ENCODE data around the gene OR8G1. TPM values are rescaled to one million over a fixed set of nuclear protein-coding genes. Genes with fewer than 3 reads are reported as not detected.

The OR8G1 gene
- total and polyA plus RNA-seq, 2 donors (not counting 1 experiment from before 2014, with no cell fraction given) = not detected

DNA sequence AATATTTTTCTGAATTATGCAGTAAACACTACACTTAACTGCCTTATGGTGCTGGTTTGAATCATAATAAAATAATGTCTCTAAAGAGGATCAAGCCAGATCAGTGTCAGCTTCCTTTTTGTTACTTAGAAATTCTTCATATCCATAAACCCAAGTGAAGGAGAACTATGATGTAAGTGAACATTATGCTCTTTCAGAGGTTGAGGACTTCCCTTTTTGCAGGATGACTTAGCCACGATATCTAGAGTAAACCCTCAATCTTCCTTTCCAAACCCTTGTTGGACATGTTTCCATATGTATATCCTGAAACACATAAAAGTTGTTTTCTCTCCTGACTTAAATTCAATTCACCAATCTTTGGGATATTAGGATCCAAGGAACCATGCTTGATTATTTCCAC, 53.8 kb downstream of the OR8G1 start:
- H3K27ac ChIP-seq (ENCODE audit: low read length in 2 of 2) = no peak overlapping the region
- no peaks in the 10 kb centered on the region for H3K27me3 ChIP-seq (replicated peaks in 1 of 4; ENCODE audit: control extremely low read depth in 1 of 4, control insufficient read depth in 3 of 4, insufficient read depth in 4 of 4, low read length in 3 of 4)
- no peak for TF ChIP-seq EZH2 (IDR thresholded peaks at IDR 0.05; ENCODE audit: borderline replicate concordance, insufficient read depth, low read depth, low read length, poor library complexity, severe bottlenecking)
- Mint-ChIP-seq H3K4me3 (no peak overlapping the region), H3K4me1 (no peaks in the 10 kb centered on the region), H3K27ac (no peak overlapping the region), H3K9me3 (ENCODE audit: insufficient read depth) (peaks cover 4% of the 10 kb centered on the region), H3K27me3 (peaks cover 8% of the 10 kb centered on the region)
- no peaks in the 10 kb centered on the region for H3K79me2 ChIP-seq (ENCODE audit: control insufficient read depth, insufficient read depth, low read length)
- no peak overlapping the region for H2AFZ ChIP-seq (ENCODE audit: insufficient read depth, low read depth, low read length, poor library complexity, severe bottlenecking)
- H3K4me2 ChIP-seq (replicated peaks; ENCODE audit: low read depth, low read length, poor library complexity, severe bottlenecking) = no peak overlapping the region
- ChIA-PET CTCF (no interaction called here), POLR2A (no interaction called here)
- no CpG with 5 or more reads among the region's 1 CpG for WGBS (ENCODE audit: insufficient coverage)
- no peak for ATAC-seq (ENCODE audit: low read depth)
- H3K4me3 ChIP-seq (ENCODE audit: control extremely low read depth in 1 of 5, extremely low read depth in 1 of 5, insufficient read depth in 1 of 5, low read depth in 2 of 5, low read length in 4 of 5) = no peak overlapping the region
- H3K4me1 ChIP-seq (ENCODE audit: control insufficient read depth in 2 of 2, insufficient read depth in 2 of 2, low read length in 2 of 2) = no peaks in the 10 kb centered on the region
- H4K20me1 ChIP-seq (ENCODE audit: control insufficient read depth, insufficient read depth, low read length, poor library complexity, severe bottlenecking) = no peaks in the 10 kb centered on the region
- intact Hi-C loops (cut with micrococcal nuclease) = no loop called here
- H3K36me3 ChIP-seq (replicated peaks in 1 of 2; ENCODE audit: control extremely low read depth in 1 of 2, control insufficient read depth in 1 of 2, extremely low read depth in 1 of 2, insufficient read depth in 2 of 2, low read length in 1 of 2) = no peaks in the 10 kb centered on the region
- H3K9me3 ChIP-seq (ENCODE audit: control extremely low read depth in 1 of 3, control insufficient read depth in 2 of 3, insufficient read depth in 1 of 3, low read length in 2 of 3) = no peaks in the 10 kb centered on the region
- no peak overlapping the region for H3K9ac ChIP-seq (ENCODE audit: low read length)
- no peak for DNase-seq

DNA sequence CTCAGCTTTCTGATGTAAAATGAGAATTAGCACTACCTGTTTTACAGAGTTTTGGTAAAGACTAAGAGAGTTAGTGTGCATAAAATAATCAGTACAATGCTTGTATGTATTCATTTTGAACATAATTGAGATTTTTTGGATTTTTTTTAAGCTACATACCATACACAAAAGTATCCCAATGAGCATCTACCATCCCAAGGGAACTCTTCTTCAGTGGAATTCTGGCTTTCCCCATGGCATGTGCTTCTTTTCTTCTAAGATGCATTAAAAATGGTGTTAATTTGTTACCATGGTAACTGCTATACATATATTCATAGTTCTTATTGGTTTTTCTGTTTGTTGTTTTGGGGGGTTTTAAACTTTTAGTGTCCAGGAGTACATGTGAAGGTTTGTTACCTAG, 55.1 kb downstream of the OR8G1 start:
- TF ChIP-seq, protein P1, sequence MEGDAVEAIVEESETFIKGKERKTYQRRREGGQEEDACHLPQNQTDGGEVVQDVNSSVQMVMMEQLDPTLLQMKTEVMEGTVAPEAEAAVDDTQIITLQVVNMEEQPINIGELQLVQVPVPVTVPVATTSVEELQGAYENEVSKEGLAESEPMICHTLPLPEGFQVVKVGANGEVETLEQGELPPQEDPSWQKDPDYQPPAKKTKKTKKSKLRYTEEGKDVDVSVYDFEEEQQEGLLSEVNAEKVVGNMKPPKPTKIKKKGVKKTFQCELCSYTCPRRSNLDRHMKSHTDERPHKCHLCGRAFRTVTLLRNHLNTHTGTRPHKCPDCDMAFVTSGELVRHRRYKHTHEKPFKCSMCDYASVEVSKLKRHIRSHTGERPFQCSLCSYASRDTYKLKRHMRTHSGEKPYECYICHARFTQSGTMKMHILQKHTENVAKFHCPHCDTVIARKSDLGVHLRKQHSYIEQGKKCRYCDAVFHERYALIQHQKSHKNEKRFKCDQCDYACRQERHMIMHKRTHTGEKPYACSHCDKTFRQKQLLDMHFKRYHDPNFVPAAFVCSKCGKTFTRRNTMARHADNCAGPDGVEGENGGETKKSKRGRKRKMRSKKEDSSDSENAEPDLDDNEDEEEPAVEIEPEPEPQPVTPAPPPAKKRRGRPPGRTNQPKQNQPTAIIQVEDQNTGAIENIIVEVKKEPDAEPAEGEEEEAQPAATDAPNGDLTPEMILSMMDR (IDR thresholded peaks at IDR 0.05) = no peak
- TF ChIP-seq EZH2 (IDR thresholded peaks at IDR 0.05; ENCODE audit: borderline replicate concordance, insufficient read depth, low read depth, low read length, poor library complexity, severe bottlenecking) = no peak
- Mint-ChIP-seq H3K4me3 (no peak overlapping the region), H3K27me3 (peaks cover 8% of the 10 kb centered on the region), H3K9me3 (ENCODE audit: insufficient read depth) (no peaks in the 10 kb centered on the region), H3K4me1 (no peaks in the 10 kb centered on the region), H3K27ac (no peak overlapping the region)
- intact Hi-C loops (cut with micrococcal nuclease) = no loop called here
- Histone ChIP-seq H3K9me3 (ENCODE audit: control extremely low read depth in 1 of 3, control insufficient read depth in 2 of 3, insufficient read depth in 1 of 3, low read length in 2 of 3) (no peaks in the 10 kb centered on the region), H3K36me3 (replicated peaks in 1 of 2; ENCODE audit: control extremely low read depth in 1 of 2, control insufficient read depth in 1 of 2, extremely low read depth in 1 of 2, insufficient read depth in 2 of 2, low read length in 1 of 2) (no peaks in the 10 kb centered on the region), H3K9ac (ENCODE audit: low read length) (no peak overlapping the region), H3K27me3 (replicated peaks in 1 of 4; ENCODE audit: control extremely low read depth in 1 of 4, control insufficient read depth in 3 of 4, insufficient read depth in 4 of 4, low read length in 3 of 4) (no peaks in the 10 kb centered on the region), H3K4me3 (ENCODE audit: control extremely low read depth in 1 of 5, extremely low read depth in 1 of 5, insufficient read depth in 1 of 5, low read depth in 2 of 5, low read length in 4 of 5) (no peak overlapping the region), H3K4me2 (replicated peaks; ENCODE audit: low read depth, low read length, poor library complexity, severe bottlenecking) (no peak overlapping the region), H3K4me1 (ENCODE audit: control insufficient read depth in 2 of 2, insufficient read depth in 2 of 2, low read length in 2 of 2) (no peaks in the 10 kb centered on the region), H2AFZ (ENCODE audit: insufficient read depth, low read depth, low read length, poor library complexity, severe bottlenecking) (no peak overlapping the region), H3K27ac (ENCODE audit: low read length in 2 of 2) (no peak overlapping the region), H4K20me1 (ENCODE audit: control insufficient read depth, insufficient read depth, low read length, poor library complexity, severe bottlenecking) (no peaks in the 10 kb centered on the region), H3K79me2 (ENCODE audit: control insufficient read depth, insufficient read depth, low read length) (no peaks in the 10 kb centered on the region)
- CTCF ChIA-PET = no interaction called here
- DNase-seq (no peak), ATAC-seq (ENCODE audit: low read depth) (no peak)
- POLR2A ChIA-PET = no interaction called here
